IPS-18c (cell line): ENCODE results near the gene NHLH1.
"Not testable (repeated sequence)": the region's sequence is repeated elsewhere in the genome, so short reads cannot be mapped to it uniquely, and the experiment has no call there.

ENCODE experiments used
- H3K4me3 ChIP-seq: 2 replicates; pipeline ENCODE4 v1.7.0; 2013; ENCODE audit warnings: low read depth, mild to moderate bottlenecking, low read length, moderate library complexity; ENCODE audit not compliant: insufficient read depth
- H3K9me3 ChIP-seq: one replicate; pipeline ENCODE4 v1.6.1; 2013; ENCODE audit warnings: mild to moderate bottlenecking, low read length, moderate library complexity; ENCODE audit not compliant: control insufficient read depth, insufficient read depth

NHLH1 gene

DNA sequence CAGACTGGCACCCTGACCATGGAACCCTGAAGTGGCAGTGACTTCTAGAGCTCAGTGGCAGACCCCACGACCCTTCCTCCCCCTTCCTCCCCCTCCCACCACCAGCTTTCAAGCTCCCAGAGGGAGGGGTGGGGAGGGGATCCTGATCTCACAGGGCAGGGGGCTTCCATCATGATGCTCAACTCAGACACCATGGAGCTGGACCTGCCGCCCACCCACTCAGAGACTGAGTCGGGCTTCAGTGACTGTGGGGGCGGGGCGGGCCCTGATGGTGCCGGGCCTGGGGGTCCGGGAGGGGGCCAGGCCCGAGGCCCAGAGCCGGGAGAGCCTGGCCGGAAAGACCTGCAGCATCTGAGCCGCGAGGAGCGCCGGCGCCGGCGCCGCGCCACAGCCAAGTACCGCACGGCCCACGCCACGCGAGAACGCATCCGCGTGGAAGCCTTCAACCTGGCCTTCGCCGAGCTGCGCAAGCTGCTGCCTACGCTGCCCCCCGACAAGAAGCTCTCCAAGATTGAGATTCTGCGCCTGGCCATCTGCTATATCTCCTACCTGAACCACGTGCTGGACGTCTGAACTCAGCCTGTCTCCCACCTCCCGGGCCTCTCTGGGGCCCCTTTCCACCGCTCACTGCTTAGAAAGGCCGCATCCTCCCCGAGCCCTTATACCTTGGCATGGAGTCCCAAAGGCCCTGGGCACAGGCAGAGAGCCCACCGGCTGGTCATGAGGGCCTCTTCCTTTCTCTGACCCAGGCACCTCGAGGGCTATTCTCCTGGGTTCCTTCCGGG, 3.9 kb downstream of the NHLH1 start:
- Histone ChIP-seq H3K9me3 (peaks cover 2% of the 10 kb centered on the region), H3K4me3 (no peak overlapping the region)

DNA sequence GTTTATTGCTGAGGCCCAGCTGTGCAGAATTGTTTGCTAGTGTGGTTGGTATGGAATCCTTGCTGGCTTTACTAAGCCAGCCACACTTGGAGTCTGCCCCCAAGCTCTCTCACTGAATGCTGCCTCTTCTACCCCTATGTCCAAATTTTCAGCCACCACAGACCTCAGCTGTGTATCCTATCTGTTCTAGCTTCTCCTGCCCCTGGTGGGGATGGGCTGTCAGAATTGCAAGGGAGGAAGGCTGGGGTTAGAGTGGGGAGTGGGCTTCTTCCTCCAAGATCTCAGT, 4.4 kb downstream of the NHLH1 start:
- H3K9me3 ChIP-seq, result peaks cover 2% of the 10 kb centered on the region
- no peak overlapping the region for H3K4me3 ChIP-seq

DNA sequence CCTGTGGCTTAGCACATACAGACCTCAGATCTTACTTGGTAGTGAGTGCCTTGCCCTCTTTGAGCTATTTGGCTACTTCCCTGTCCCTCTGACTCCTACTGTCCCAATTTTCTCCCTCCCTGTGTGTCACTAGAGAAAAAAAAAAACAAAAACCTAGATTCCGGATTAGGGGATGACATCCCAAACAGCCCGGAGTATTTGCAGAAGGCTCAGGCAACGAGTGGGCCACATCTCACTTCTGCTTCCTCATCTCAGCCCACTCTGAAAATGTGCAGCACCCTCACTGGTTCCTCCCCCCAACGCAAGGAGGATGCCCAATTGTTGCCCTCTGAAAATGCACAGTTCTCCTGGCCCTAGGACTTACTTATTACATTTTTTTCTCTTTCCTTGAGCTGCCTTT, 4.9 kb downstream of the NHLH1 start:
- Histone ChIP-seq H3K9me3 (peaks cover 2% of the 10 kb centered on the region), H3K4me3 (no peak overlapping the region)

DNA sequence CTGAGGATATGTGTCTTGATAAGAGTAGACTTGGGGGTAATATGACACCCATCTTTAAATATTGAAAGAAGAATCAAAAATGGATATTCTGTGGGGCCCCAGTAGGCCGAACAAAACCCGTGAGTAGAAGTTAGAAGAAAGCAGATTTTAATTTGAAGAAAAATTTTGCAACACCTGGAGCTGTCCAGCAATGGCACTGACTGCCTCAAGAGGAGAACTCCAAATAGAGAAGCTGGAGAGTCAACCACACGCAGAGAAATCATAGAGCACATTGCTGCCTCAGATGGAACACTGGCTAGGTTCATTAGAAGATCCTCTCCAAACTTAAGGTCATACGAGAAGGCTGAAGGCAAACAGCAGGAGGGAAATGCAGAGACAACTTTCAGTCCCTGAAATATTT, 6.8 kb downstream of the NHLH1 start:
- H3K9me3 ChIP-seq, result peaks cover 2% of the 10 kb centered on the region

DNA sequence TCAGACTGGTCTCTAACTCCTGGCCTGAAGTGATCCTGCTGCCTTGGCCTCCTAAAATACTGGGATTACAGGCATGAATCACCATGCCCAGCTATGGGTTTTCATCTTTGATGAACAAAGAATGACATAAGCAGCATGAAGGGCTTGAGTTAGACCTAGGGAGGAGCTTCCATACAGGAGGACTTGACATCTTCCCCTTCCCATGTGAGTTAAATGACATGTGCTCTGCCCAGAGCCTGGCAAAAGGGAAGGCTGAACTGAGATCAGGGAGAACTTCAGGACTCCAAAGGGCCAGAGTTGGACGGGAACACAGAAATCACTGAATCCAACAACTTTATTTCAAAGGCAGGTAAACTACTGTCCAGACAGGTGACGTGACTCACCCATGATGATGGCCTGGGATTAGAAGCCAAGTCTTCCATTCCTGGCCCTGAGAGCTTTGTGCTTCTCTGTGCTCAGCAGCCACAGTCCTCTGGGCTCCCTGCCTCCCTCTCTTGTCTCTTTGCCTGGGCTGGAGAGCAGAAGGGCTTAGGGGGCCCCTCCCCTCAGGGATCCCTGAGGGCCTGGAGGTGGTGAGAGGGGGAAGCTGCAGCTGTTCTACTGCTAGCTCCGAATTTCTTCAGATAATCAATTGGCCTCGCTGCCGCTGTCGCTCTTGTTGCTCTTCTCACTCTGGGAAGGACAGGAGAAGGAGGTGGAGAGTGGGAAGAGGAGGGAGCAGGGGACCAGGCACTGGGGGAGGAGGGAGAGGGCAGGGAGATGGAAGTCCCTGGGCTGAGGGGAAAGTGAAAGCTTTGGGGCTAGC, 7.6 kb downstream of the NHLH1 start:
- Histone ChIP-seq H3K4me3 (no peak overlapping the region), H3K9me3 (peaks cover 2% of the 10 kb centered on the region)

More for the DNA sequence above, 6.8 kb downstream of the NHLH1 start:
- H3K4me3 ChIP-seq, result no peak overlapping the region

DNA sequence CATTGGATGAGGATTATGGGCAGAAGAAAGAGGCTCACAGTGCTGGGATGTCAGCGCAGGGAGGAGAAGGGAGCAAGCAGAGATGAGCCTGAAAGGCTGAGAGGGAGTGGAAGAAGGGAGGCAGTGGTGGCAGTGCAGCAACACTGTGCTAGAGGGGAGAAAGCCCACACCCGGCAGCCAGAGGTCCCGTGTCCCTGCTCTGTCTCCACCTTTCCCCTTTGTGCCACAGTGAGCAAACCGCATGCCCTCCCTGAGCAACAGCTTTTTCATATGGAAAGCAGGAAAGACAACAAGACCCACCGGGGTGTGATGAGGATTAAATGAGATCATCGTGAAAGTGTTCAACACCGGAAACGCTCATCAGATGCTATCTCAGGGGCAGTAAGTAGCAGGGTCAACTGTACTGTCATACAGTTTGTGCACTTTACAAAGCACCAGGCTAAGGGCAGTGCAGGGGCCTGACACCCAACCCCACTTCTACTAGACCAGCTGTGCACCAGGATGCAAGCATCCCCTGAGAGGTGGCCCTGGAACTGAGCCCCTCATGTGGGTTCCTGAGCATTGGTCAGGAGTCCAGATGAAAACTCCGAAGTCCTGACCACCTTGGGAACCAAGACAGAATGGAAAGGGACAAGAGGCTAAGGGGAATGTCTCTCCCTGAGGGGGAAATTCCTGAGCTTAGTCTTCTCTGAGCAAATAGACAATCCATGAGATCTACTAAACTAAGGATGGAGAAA, 9.1 kb downstream of the NHLH1 start:
- Histone ChIP-seq H3K9me3 (no peaks in the 10 kb centered on the region), H3K4me3 (no peak overlapping the region)

DNA sequence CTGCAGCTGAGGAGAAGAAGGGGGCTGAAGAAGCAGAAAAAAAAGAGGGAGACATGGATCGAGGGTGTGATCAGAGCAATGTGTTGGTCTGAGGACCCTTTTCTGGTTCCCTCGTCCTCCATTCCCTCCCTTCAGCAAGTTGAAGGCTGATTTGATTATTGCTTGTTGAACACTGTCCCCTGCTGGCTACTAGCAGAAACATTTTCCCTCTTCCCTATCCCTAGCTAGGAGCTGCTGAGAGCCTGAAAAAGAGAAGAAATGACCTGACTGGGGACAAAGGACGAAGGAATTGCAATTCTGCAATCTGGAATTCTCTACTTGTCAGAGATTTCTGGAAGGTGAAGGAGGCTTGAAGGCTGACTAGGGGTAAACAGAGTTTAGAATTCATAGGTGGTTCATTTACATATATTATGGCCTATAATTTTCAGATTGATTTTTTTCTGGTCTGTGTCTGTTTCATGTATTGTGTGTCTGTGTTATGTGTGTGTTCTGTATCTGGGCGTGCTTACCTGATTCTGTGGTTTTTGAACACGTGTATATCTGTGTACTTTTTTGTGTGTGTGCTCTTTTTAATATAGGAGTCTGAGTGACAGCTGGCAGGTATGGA, 9.8 kb downstream of the NHLH1 start:
- Histone ChIP-seq H3K4me3 (no peak overlapping the region), H3K9me3 (no peaks in the 10 kb centered on the region)

DNA sequence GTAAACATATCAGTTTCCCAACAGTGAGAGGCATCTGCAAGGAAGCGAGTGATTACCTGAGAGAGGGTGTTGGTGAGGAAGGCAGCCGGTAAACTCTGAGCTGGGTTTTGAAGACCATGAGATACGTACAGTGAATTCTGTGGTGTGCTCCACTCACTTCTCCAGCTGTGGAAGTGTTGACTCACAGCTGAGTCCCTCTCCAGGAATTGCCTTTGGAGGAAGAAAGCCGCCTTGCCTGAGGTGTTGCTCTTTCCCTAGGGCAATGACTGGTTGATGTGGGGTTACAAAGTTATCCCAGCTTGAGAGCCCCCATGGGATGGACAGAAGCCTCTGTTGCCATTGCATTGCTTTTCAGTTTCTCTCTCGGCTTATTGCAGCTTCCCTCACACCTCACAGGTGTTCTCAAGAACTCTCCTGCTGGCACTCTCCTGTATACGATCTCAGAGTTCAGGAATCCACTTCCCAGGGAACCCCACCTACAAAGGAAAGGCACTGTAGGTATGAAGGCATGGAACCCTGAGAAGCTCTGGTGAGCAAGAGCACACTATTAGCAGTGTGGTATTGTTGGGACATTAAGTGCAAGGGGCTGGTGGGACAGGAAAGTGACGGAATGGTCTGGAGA, 10.8 kb downstream of the NHLH1 start:
- H3K9me3 ChIP-seq, result no peaks in the 10 kb centered on the region
- no peak overlapping the region for H3K4me3 ChIP-seq

DNA sequence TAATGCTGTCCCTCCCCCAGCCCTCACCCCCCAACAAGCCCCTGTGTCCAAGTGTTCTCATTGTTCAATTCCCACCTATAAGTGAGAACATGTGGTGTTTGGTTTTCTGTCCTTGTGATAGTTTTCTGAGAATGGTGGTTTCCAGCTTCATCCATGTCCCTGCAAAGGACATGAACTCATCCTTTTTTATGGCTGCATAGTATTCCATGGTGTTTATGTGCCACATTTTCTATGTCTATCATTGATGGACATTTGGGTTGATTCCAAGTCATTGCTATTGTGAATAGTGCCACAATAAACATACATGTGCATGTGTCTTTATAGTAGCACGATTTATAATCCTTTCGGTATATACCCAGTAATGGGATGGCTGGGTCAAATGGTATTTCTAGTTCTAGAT, 17.9 kb downstream of the NHLH1 start:
- H3K4me3 ChIP-seq, H3K9me3 ChIP-seq: not testable (repeated sequence)

DNA sequence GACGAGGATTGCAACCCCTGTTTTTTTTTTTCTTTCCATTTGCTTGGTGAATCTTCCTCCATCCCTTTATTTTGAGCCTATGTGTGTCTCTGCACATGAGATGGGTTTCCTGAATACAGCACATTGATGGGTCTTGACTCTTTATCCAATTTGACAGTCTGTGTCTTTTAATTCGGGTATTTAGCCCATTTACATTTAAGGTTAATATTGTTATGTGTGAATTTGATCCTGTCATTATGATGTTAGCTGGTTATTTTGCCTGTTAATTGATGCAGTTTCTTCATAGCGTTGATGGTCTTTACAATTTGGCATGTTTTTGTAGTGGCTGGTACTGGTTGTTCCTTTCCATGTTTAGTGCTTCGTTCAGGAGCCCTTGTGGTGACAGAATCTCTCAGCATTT, 21.5 kb downstream of the NHLH1 start:
- not testable (repeated sequence) for H3K4me3 ChIP-seq, H3K9me3 ChIP-seq

DNA sequence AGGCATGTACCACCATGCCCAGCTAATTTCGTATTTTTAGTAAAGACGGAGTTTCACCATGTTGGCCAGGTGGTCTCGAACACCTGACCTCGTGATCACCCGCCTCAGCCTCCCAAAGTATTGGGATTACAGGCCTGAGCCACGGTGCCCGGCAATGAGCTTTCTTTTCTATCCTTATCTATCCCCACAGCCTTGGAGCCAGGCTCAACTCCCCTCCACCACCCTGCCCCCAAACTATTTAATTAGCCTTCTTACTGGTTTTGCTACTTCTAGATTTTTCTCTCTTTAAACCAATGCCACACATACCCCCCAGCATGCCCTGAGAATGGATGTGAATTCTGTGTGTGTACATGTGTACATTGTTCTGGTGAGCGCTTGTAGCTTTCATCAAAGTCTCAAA, 27.8 kb downstream of the NHLH1 start:
- Histone ChIP-seq H3K4me3 (no peak overlapping the region), H3K9me3 (no peaks in the 10 kb centered on the region)

DNA sequence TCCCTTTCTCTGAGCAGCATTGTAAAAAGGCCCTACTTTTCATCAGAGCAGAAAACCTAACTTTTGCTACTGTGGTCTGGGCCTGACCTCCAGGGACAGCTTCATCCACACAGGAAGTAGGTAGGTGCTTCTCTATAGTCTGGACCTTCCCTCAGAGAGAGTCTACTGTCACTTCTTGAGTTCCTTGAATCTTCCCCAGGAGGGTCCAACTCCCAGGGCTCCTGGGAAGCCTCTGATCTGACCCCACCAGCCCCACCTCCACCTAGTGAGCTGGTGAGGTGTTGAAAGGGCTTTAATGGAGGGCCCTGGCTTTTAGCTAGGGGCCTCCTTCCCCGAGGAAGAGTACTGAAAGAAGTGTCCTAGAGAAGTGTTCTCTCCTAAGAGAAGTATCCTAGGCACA, 30.8 kb downstream of the NHLH1 start:
- H3K4me3 ChIP-seq, result no peak overlapping the region
- H3K9me3 ChIP-seq, result no peaks in the 10 kb centered on the region

DNA sequence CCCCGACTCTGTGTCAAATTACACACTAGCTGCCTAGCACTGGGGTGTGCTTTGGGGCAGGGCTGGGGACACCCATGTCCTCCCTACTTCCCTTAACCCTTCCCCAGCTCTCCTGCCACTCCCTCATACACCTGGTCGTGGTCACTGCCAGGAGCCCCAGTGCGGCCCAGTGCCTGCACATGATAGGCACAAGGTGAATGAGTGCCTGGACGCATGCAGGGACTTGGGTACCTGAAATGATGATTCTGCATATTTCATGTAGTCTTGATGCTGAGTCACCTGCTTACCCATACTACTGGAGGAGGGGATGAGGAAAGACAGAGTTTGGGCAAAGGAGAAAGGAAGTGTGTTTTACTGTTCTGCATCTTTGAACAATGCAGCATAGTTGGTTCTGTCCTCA, 32.0 kb downstream of the NHLH1 start:
- no peaks in the 10 kb centered on the region for H3K9me3 ChIP-seq
- H3K4me3 ChIP-seq, result no peak overlapping the region

DNA sequence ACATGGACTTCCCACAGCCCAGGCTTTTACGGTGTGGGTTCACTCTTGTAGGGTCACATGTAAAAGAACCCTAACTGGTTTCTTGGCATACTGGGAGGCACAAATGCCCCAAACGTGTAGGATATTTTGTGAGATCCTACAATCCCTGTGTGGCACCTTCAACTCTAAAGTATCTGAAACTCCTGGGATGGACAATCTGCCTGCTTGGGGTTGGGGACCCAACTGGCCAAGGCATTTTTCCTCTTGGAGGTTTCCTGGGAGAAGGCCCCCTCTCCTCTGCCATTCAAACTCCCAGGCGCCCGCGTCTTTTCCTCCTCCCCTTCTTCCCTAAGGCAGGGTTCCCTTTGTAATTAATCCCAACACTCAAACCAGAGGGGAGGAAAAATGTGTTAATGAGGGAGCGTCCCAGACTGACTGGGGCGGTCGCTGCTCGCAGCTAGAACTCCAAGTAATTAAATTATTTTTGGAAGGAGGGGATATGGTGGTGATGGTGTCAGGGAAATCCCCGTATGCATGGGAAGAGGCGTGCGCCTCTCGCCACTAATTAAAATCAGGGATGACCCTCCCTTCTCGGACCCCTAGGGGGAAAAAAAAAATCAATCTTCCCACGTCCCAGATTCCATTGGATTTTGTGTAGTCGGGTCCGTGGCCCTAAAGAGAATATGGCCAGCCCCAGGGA, 32.8 kb downstream of the NHLH1 start:
- Histone ChIP-seq H3K9me3 (no peaks in the 10 kb centered on the region), H3K4me3 (peak overlapping the region; percentile 73)

DNA sequence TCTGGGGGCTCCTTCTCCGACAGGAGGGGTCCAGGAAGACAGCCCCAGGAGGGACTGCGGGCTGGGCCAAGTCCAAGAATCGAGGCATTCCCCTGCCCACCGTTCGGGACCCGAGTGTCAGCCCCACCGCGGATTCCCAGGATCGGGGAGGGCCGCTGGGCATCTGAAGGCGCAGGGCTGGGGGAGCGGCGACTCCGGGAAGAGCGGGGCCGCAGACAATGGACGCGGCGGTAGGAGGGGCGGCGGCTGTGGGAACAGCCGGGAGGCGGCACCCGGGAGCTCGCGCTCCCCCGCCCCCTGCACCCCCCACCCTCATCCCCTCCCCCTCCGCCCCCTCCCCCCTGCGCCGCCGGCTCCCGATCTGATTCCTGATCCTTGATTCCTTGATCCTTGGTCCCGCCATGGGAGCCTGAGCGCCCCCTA, 33.4 kb downstream of the NHLH1 start, which contains the start of gene VANGL2:
VANGL2 (plus strand) TSS at position 342 of the 423 bp plus-strand sequence. CDS start 15,274 bp downstream, outside the sequence.
- Histone ChIP-seq H3K9me3 (no peaks in the 10 kb centered on the region), H3K4me3 (peak within 1 kb of the TSS; percentile 95)

DNA sequence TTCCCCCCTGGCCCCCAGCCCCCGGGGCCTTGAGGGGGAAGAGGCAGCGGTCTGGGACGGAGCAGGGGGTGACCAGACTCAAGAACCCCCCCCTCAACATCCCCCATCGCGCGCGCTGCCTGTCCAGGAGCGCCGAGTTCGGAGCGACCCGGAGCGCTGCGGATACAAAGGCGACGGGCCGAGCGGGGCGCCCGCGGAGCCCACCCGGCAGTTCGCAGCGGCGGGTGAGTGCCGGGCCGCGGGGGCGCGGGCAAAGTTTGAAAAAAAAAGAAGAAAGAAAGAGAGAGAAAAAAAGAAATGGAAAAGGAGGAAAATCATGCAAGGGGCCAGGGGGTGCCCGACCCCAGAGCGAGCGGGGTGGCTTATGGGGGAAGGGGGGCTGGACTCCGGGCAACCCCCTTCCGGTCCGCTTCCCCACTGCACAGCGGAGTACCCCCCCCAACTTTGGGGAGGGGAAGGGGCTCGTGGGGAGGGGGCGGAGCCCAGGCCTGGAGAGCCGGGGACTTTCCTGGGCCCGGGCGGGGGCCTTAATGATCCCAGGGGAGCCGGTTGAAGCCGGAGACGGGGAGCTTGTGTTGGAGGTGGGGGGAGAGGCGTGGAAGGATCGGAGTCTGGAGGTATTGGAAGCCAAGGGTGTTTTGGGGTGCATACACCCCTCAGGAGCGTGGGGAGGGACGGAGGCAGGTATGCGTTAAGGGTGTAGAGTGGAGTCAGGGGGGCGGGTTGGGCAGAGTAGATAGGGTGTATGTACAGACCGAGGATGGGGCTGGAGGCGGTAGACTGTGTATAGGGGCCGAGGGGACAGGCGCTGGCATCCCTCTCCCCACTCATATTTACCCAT, 34.0 kb downstream of the NHLH1 start:
- Histone ChIP-seq H3K9me3 (no peaks in the 10 kb centered on the region), H3K4me3 (peak overlapping the region; percentile 95)
